Uterus (tissue), 2 donors: Measurements from ENCODE around the gene RBX1.

ENCODE experiments used
- POLR2A ChIP-seq, 2 donors: fragments of 450-650 bp; IDR thresholded peaks; one replicate each; pipeline ENCODE4 v1.6.1; 2016; ENCODE audit warnings: antibody characterized with exemption in 2 of 2, mild to moderate bottlenecking in 1 of 2, moderate library complexity in 1 of 2
- TF ChIP-seq, protein P1 (sequence below), 4 experiments: fragments of 200-600 bp in 2 of 4; fragments of 450-650 bp in 2 of 4; sonication (generic) in 2 of 4; IDR thresholded peaks; one replicate each; pipeline ENCODE4 v1.5.1; 2016 to 2019; ENCODE audit warnings: antibody characterized with exemption in 4 of 4, mild to moderate bottlenecking in 2 of 4, moderate library complexity in 1 of 4

DNA sequence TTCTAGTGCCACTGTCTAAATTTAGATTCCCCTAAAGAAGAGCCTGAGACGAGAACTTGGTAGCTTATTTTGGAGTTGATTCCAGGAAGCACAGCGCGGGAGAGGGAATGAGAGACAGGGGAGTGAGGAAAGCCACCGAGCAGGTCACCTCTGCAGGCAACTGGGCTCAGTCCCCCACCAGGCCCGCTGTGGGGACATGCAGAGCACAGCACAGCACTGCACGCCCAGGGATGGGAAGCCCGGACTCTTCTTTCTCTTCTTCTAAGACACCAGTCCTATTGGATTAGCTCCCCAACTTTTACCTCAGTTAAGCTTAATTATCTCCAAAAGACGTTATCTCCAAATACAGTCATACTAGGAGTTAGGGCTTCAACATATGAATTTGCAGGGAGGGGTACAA is 28.7 kb downstream of the RBX1 start:
- TF ChIP-seq, protein P1, sequence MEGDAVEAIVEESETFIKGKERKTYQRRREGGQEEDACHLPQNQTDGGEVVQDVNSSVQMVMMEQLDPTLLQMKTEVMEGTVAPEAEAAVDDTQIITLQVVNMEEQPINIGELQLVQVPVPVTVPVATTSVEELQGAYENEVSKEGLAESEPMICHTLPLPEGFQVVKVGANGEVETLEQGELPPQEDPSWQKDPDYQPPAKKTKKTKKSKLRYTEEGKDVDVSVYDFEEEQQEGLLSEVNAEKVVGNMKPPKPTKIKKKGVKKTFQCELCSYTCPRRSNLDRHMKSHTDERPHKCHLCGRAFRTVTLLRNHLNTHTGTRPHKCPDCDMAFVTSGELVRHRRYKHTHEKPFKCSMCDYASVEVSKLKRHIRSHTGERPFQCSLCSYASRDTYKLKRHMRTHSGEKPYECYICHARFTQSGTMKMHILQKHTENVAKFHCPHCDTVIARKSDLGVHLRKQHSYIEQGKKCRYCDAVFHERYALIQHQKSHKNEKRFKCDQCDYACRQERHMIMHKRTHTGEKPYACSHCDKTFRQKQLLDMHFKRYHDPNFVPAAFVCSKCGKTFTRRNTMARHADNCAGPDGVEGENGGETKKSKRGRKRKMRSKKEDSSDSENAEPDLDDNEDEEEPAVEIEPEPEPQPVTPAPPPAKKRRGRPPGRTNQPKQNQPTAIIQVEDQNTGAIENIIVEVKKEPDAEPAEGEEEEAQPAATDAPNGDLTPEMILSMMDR (IDR thresholded peaks at IDR 0.05) = no peak
- no peak for TF ChIP-seq POLR2A (IDR thresholded peaks at IDR 0.05)
